Activated CD8-positive, alpha-beta T cell treated with anti-CD3 and anti-CD28 coated beads, Interleukin-2, amount 10 ng/mL, durations not matched to agents 7 days and 5 days (primary cell): ENCODE data around the gene PRKX. TPM values are rescaled to one million over a fixed set of nuclear protein-coding genes. Genes with fewer than 3 reads are reported as not detected.

ENCODE experiments used
- ATAC-seq: fragments of 150-1000 bp; cut with Tn5 transposase; one replicate; pipeline ENCODE4 v1.10.0; 2021; ENCODE audit warnings: moderate library complexity
- CTCF ChIA-PET: fragments of 350-600 bp; sonication (Branson Sonifier 250); formaldehyde crosslinking; loops from one replicate; lab custom pipeline; 2021; ENCODE audit warnings: antibody characterized with exemption; lab: Charles Lee
- POLR2A ChIA-PET: fragments of 350-600 bp; sonication (Branson Sonifier 250); formaldehyde crosslinking; loops from one replicate; lab custom pipeline; 2021; ENCODE audit warnings: antibody characterized with exemption; lab: Charles Lee
- DNase-seq: peaks from one replicate; pipeline ENCODE4 v3.0.0-alpha.2; 2020
- H3K27ac Mint-ChIP-seq: one replicate; pipeline ENCODE4 v1.8.0; 2021; ENCODE audit warnings: mild to moderate bottlenecking, mixed read lengths
- H3K27me3 Mint-ChIP-seq: one replicate; pipeline ENCODE4 v1.8.0; 2021; ENCODE audit warnings: low read depth, mixed read lengths
- H3K36me3 Mint-ChIP-seq: one replicate; pipeline ENCODE4 v1.8.0; 2021; ENCODE audit warnings: low read depth, mixed read lengths
- H3K4me1 Mint-ChIP-seq: one replicate; pipeline ENCODE4 v1.8.0; 2021; ENCODE audit warnings: low read depth, mixed read lengths
- H3K4me3 Mint-ChIP-seq: one replicate; pipeline ENCODE4 v1.8.0; 2021; ENCODE audit warnings: mild to moderate bottlenecking, mixed read lengths
- H3K9me3 Mint-ChIP-seq: one replicate; pipeline ENCODE4 v1.8.0; 2022; ENCODE audit warnings: mixed read lengths; ENCODE audit not compliant: insufficient read depth
- total RNA-seq, 2 experiments: library from RNA; stranded (reverse); gene quantifications; one replicate each; pipeline ENCODE4 v1.2.3, GENCODE V29; 2021

PRKX gene
- total RNA-seq, 2 experiments from 2014 or later: 123 TPM

GRCh38 chrX:3598709-3599108 is 114.7 kb downstream of the PRKX start:
- no peaks in the 10 kb centered on the region for H3K9me3 Mint-ChIP-seq
- peaks cover 23% of the 10 kb centered on the region for H3K36me3 Mint-ChIP-seq
- no peak overlapping the region for H3K4me3 Mint-ChIP-seq
- no peaks in the 10 kb centered on the region for H3K27me3 Mint-ChIP-seq
- no peak overlapping the region for H3K27ac Mint-ChIP-seq
- CTCF ChIA-PET: no interaction called here
- POLR2A ChIA-PET: no interaction called here
- ATAC-seq: no peak
- DNase-seq: no peak
- no peaks in the 10 kb centered on the region for H3K4me1 Mint-ChIP-seq

- DNase-seq (no peak), ATAC-seq (no peak)
- no peaks in the 10 kb centered on the region for H3K27me3 Mint-ChIP-seq
- H3K4me1 Mint-ChIP-seq: no peaks in the 10 kb centered on the region
- H3K9me3 Mint-ChIP-seq: no peaks in the 10 kb centered on the region
- H3K4me3 Mint-ChIP-seq: no peak overlapping the region
- H3K27ac Mint-ChIP-seq: no peak overlapping the region
- H3K36me3 Mint-ChIP-seq: peaks cover 20% of the 10 kb centered on the region
- CTCF ChIA-PET: no interaction called here
- POLR2A ChIA-PET: no interaction called here
Observed at GRCh38 chrX:3598046-3598605, 115.3 kb downstream of the PRKX start.

- Mint-ChIP-seq H3K36me3 (peaks cover 11% of the 10 kb centered on the region), H3K27me3 (no peaks in the 10 kb centered on the region), H3K4me3 (no peak overlapping the region), H3K4me1 (peaks cover 12% of the 10 kb centered on the region), H3K9me3 (no peaks in the 10 kb centered on the region), H3K27ac (no peak overlapping the region)
- DNase-seq: no peak
- ChIA-PET CTCF (no interaction called here), POLR2A (no interaction called here)
- ATAC-seq: no peak
Observed at GRCh38 chrX:3592184-3592583, 121.3 kb downstream of the PRKX start.

GRCh38 chrX:3589474-3589873 is 124.0 kb downstream of the PRKX start:
- H3K4me1 Mint-ChIP-seq: peaks cover 23% of the 10 kb centered on the region
- H3K4me3 Mint-ChIP-seq: no peak overlapping the region
- ATAC-seq (no peak), DNase-seq (no peak)
- ChIA-PET POLR2A (no interaction called here), CTCF (no interaction called here)
- H3K36me3 Mint-ChIP-seq: peaks cover 7% of the 10 kb centered on the region
- no peaks in the 10 kb centered on the region for H3K9me3 Mint-ChIP-seq
- no peaks in the 10 kb centered on the region for H3K27me3 Mint-ChIP-seq
- H3K27ac Mint-ChIP-seq: no peak overlapping the region

- H3K4me3 Mint-ChIP-seq: no peak overlapping the region
- peaks cover 34% of the 10 kb centered on the region for H3K4me1 Mint-ChIP-seq
- CTCF ChIA-PET: no interaction called here
Observed at GRCh38 chrX:3585719-3586118, 127.7 kb downstream of the PRKX start.

GRCh38 chrX:3584415-3584996 is 128.9 kb downstream of the PRKX start:
- ChIA-PET POLR2A (no interaction called here), CTCF (no interaction called here)
- ATAC-seq (peak; percentile 78), DNase-seq (peak; percentile 34)
- Mint-ChIP-seq H3K4me3 (no peak overlapping the region), H3K27ac (no peak overlapping the region), H3K36me3 (peaks cover 7% of the 10 kb centered on the region), H3K27me3 (no peaks in the 10 kb centered on the region), H3K4me1 (peaks cover 33% of the 10 kb centered on the region), H3K9me3 (no peaks in the 10 kb centered on the region)

More at GRCh38 chrX:3585719-3586118, 127.7 kb downstream of the PRKX start:
- Mint-ChIP-seq H3K27me3 (no peaks in the 10 kb centered on the region), H3K27ac (no peak overlapping the region), H3K9me3 (no peaks in the 10 kb centered on the region), H3K36me3 (peaks cover 4% of the 10 kb centered on the region)
- POLR2A ChIA-PET: no interaction called here
- DNase-seq (no peak), ATAC-seq (no peak)

- ChIA-PET CTCF (no interaction called here), POLR2A (no interaction called here)
- DNase-seq: no peak
- no peak overlapping the region for H3K4me3 Mint-ChIP-seq
- H3K27ac Mint-ChIP-seq: no peak overlapping the region
- no peak for ATAC-seq
- H3K4me1 Mint-ChIP-seq: peaks cover 25% of the 10 kb centered on the region
- H3K9me3 Mint-ChIP-seq: no peaks in the 10 kb centered on the region
- H3K36me3 Mint-ChIP-seq: peaks cover 7% of the 10 kb centered on the region
- H3K27me3 Mint-ChIP-seq: no peaks in the 10 kb centered on the region
Observed at GRCh38 chrX:3582451-3582850, 131.0 kb downstream of the PRKX start.

- no peak overlapping the region for H3K4me3 Mint-ChIP-seq
- ChIA-PET POLR2A (no interaction called here), CTCF (no interaction called here)
- H3K36me3 Mint-ChIP-seq: peaks cover 7% of the 10 kb centered on the region
- no peaks in the 10 kb centered on the region for H3K27me3 Mint-ChIP-seq
- ATAC-seq (no peak), DNase-seq (no peak)
- peaks cover 20% of the 10 kb centered on the region for H3K4me1 Mint-ChIP-seq
- no peaks in the 10 kb centered on the region for H3K9me3 Mint-ChIP-seq
- H3K27ac Mint-ChIP-seq: no peak overlapping the region
Observed at GRCh38 chrX:3581609-3582108, 131.8 kb downstream of the PRKX start.

- Mint-ChIP-seq H3K36me3 (peaks cover 10% of the 10 kb centered on the region), H3K4me3 (no peak overlapping the region), H3K27ac (no peak overlapping the region), H3K9me3 (no peaks in the 10 kb centered on the region), H3K27me3 (no peaks in the 10 kb centered on the region), H3K4me1 (no peaks in the 10 kb centered on the region)
- no peak for DNase-seq
- POLR2A ChIA-PET: no interaction called here
- no peak for ATAC-seq
- CTCF ChIA-PET: no interaction called here
Observed at GRCh38 chrX:3577551-3577950, 135.9 kb downstream of the PRKX start.

GRCh38 chrX:3576886-3577501 is 136.5 kb downstream of the PRKX start:
- Mint-ChIP-seq H3K27ac (no peak overlapping the region), H3K4me3 (no peak overlapping the region), H3K36me3 (peaks cover 10% of the 10 kb centered on the region), H3K4me1 (no peaks in the 10 kb centered on the region), H3K27me3 (no peaks in the 10 kb centered on the region), H3K9me3 (no peaks in the 10 kb centered on the region)
- DNase-seq: no peak
- POLR2A ChIA-PET: no interaction called here
- no peak for ATAC-seq
- CTCF ChIA-PET: no interaction called here

- no peaks in the 10 kb centered on the region for H3K9me3 Mint-ChIP-seq
- no peak overlapping the region for H3K4me3 Mint-ChIP-seq
- H3K36me3 Mint-ChIP-seq: no peaks in the 10 kb centered on the region
- no peaks in the 10 kb centered on the region for H3K27me3 Mint-ChIP-seq
- ChIA-PET POLR2A (no interaction called here), CTCF (no interaction called here)
- no peak for DNase-seq
- no peaks in the 10 kb centered on the region for H3K4me1 Mint-ChIP-seq
- no peak for ATAC-seq
- no peak overlapping the region for H3K27ac Mint-ChIP-seq
Observed at GRCh38 chrX:3567686-3568085, 145.8 kb downstream of the PRKX start.

- ChIA-PET CTCF (no interaction called here), POLR2A (no interaction called here)
- Mint-ChIP-seq H3K4me1 (no peaks in the 10 kb centered on the region), H3K4me3 (no peak overlapping the region), H3K36me3 (no peaks in the 10 kb centered on the region), H3K9me3 (no peaks in the 10 kb centered on the region), H3K27ac (no peak overlapping the region), H3K27me3 (no peaks in the 10 kb centered on the region)
- no peak for DNase-seq
- no peak for ATAC-seq
Observed at GRCh38 chrX:3563451-3563850, 150.0 kb downstream of the PRKX start.
